Liver (tissue), 3 donors: ENCODE data around the gene NFIA.

Source experiments
- ATF3 ChIP-seq: IDR thresholded peaks from 2 replicates; pipeline ENCODE4 v1.6.1; 2016; ENCODE audit warnings: antibody characterized with exemption
- CTCF ChIP-seq: fragments of 150-350 bp; IDR thresholded peaks from 2 replicates; pipeline ENCODE4 v1.5.1; 2017; ENCODE audit warnings: improper control_type of control experiment, low read depth, low read length; ENCODE audit not compliant: missing input control
- FOXA1 ChIP-seq: IDR thresholded peaks from 2 replicates; pipeline ENCODE4 v1.6.1; 2016; ENCODE audit warnings: antibody characterized with exemption
- FOXA2 ChIP-seq: IDR thresholded peaks from 2 replicates; pipeline ENCODE4 v1.6.1; 2016; ENCODE audit warnings: antibody characterized with exemption
- GABPA ChIP-seq, 2 donors: IDR thresholded peaks in 1 of 2; conservative IDR thresholded peaks in 1 of 2; 2 replicates each; pipeline ENCODE4 v1.6.1; 2016; ENCODE audit warnings: antibody characterized with exemption in 2 of 2, mild to moderate bottlenecking in 1 of 2, moderate library complexity in 1 of 2
- JUND ChIP-seq, 2 donors: IDR thresholded peaks; 2 replicates each; pipeline ENCODE4 v1.6.1; 2016; ENCODE audit warnings: antibody characterized with exemption in 2 of 2
- MAX ChIP-seq: IDR thresholded peaks from 2 replicates; pipeline ENCODE4 v1.6.1; 2016; ENCODE audit warnings: antibody characterized with exemption
- NR2F2 ChIP-seq: IDR thresholded peaks from 2 replicates; pipeline ENCODE4 v1.6.1; 2016; ENCODE audit warnings: antibody characterized with exemption
- REST ChIP-seq: IDR thresholded peaks from 2 replicates; pipeline ENCODE4 v1.6.1; 2016; ENCODE audit warnings: antibody characterized with exemption, mild to moderate bottlenecking
- RXRA ChIP-seq, 2 donors: IDR thresholded peaks; 2 replicates each; pipeline ENCODE4 v1.6.1; 2017 to 2018; ENCODE audit warnings: antibody characterized with exemption in 2 of 2, mild to moderate bottlenecking in 1 of 2
- TAF1 ChIP-seq: conservative IDR thresholded peaks from 2 replicates; pipeline ENCODE4 v1.6.1; 2016; ENCODE audit warnings: antibody characterized with exemption, mild to moderate bottlenecking
- YY1 ChIP-seq: IDR thresholded peaks from 2 replicates; pipeline ENCODE4 v1.6.1; 2016; ENCODE audit warnings: antibody characterized with exemption, mild to moderate bottlenecking
- donor health status: healthy.
- donor health status: healthy.

GRCh38 chr1:61322008-61322744, 239.8 kb downstream of the NFIA start:
- TF ChIP-seq CTCF (no peak), ATF3 (no peak), GABPA (IDR thresholded peaks at IDR 0.05 in 1 of 2, conservative IDR thresholded peaks at IDR 0.05 in 1 of 2) (no peak), FOXA1 (no peak), RXRA (IDR thresholded peaks at IDR 0.05) (no peak), TAF1 (no peak), REST (no peak), NR2F2 (no peak), JUND (IDR thresholded peaks at IDR 0.05) (no peak), YY1 (no peak), FOXA2 (no peak), MAX (no peak)
